Activated CD8-positive, alpha-beta T cell treated with anti-CD3 and anti-CD28 coated beads for 36 hours (primary cell): ENCODE results near the gene TLCD1. TPM values are rescaled to one million over a fixed set of nuclear protein-coding genes. Genes with fewer than 3 reads are reported as not detected.
A peak's percentile ranks its signal among the peaks of the same experiment; 100 is the strongest.

Experiments used
- ATAC-seq: fragments of 200-7000 bp; cut with Tn5 transposase; one replicate; pipeline ENCODE4 v1.10.0; 2021; ENCODE audit warnings: mild to moderate bottlenecking, moderate library complexity
- CTCF ChIA-PET: fragments of 350-600 bp; sonication (Branson Sonifier 250); formaldehyde crosslinking; loops from one replicate; lab custom pipeline; 2021; ENCODE audit warnings: antibody characterized with exemption; lab: Charles Lee
- POLR2A ChIA-PET: fragments of 350-600 bp; sonication (Branson Sonifier 250); formaldehyde crosslinking; loops from one replicate; lab custom pipeline; 2021; ENCODE audit warnings: antibody characterized with exemption; lab: Charles Lee
- DNase-seq: peaks from one replicate; pipeline ENCODE4 v3.0.0-alpha.2; 2020
- H3K27ac Mint-ChIP-seq: one replicate; pipeline ENCODE4 v1.8.0; 2021; ENCODE audit warnings: mild to moderate bottlenecking, mixed read lengths
- H3K27me3 Mint-ChIP-seq: one replicate; pipeline ENCODE4 v1.8.0; 2021; ENCODE audit warnings: mixed read lengths
- H3K36me3 Mint-ChIP-seq: one replicate; pipeline ENCODE4 v1.8.0; 2021; ENCODE audit warnings: low read depth, mixed read lengths
- H3K4me1 Mint-ChIP-seq: one replicate; pipeline ENCODE4 v1.8.0; 2021; ENCODE audit warnings: low read depth, mixed read lengths
- H3K4me3 Mint-ChIP-seq: one replicate; pipeline ENCODE4 v1.8.0; 2021; ENCODE audit warnings: mild to moderate bottlenecking, moderate library complexity, mixed read lengths
- H3K9me3 Mint-ChIP-seq: one replicate; pipeline ENCODE4 v1.8.0; 2021; ENCODE audit warnings: mixed read lengths
- intact Hi-C: fragments of 100-400 bp; cut with micrococcal nuclease; formaldehyde crosslinking; loops from one replicate; pipeline ENCODE4 v1.10.0; 2022
- total RNA-seq, 2 experiments: library from RNA; stranded (reverse); gene quantifications; one replicate each; pipeline ENCODE4 v1.2.3, GENCODE V29; 2021
- TF ChIP-seq, protein P1 (sequence below): fragments of 200-600 bp; IDR thresholded peaks from one replicate; pipeline ENCODE4 v1.8.0; 2022; ENCODE audit warnings: antibody characterized with exemption, mild to moderate bottlenecking

Gene TLCD1
- total RNA-seq, 2 experiments from 2014 or later, result 6.5 to 8.7 TPM

DNA sequence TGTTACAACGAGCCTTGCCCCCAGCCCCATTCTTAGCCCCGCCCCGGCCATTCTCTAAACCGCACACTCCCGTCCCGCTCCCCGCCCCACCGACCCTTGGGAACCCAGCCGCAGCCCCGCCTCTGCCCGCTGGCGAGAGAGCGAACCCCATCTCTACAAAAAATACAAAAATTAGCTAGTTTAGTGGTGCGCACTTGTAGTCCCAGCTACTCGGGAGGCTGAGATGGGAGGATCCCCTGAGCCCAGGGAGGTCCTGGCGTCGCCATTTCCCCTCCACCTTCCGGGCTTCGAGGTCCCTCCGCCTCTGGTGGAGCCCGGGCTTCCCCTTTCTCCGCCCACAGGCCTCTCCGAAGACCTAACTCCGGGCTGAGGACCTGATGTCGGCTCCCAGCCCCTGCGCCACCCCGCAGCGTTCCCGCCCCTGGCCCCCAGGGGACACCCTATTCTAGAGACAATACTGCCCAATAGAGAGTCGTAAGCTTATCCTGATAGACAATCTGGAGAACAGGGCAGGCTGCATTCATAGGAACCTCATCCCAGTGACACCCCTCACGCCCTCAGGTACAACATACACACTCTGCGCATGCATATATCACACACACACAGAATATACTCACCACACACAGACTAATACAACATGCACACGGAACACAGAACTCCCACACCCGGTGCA, 13.9 kb downstream of the TLCD1 start:
- TF ChIP-seq, protein P1, sequence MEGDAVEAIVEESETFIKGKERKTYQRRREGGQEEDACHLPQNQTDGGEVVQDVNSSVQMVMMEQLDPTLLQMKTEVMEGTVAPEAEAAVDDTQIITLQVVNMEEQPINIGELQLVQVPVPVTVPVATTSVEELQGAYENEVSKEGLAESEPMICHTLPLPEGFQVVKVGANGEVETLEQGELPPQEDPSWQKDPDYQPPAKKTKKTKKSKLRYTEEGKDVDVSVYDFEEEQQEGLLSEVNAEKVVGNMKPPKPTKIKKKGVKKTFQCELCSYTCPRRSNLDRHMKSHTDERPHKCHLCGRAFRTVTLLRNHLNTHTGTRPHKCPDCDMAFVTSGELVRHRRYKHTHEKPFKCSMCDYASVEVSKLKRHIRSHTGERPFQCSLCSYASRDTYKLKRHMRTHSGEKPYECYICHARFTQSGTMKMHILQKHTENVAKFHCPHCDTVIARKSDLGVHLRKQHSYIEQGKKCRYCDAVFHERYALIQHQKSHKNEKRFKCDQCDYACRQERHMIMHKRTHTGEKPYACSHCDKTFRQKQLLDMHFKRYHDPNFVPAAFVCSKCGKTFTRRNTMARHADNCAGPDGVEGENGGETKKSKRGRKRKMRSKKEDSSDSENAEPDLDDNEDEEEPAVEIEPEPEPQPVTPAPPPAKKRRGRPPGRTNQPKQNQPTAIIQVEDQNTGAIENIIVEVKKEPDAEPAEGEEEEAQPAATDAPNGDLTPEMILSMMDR, result no peak
- DNase-seq, result peak; percentile 86
- Mint-ChIP-seq H3K9me3 (no peaks in the 10 kb centered on the region), H3K4me3 (peak overlapping the region; percentile 89), H3K36me3 (peaks cover 7% of the 10 kb centered on the region), H3K27ac (peak overlapping the region; percentile 95), H3K4me1 (peaks cover 13% of the 10 kb centered on the region), H3K27me3 (peaks cover 9% of the 10 kb centered on the region)
- ChIA-PET CTCF (interaction anchor here (1.1 to 3.4 kb wide), 4 partner anchors 8 to 65 kb away, joined by 5 to 20 read pairs (median 10); partner anchors contain the start of genes NEK8, RPL23A and TLCD1), POLR2A (interaction anchor here (0.6 to 7.7 kb wide), 10 partner anchors 9 to 253 kb away, joined by 3 to 65 read pairs (median 5); partner anchors contain the start of genes BLTP2, NEK8, RPL23A and SDF2)
- intact Hi-C loops, result no loop called here
- ATAC-seq, result peak; percentile 55

DNA sequence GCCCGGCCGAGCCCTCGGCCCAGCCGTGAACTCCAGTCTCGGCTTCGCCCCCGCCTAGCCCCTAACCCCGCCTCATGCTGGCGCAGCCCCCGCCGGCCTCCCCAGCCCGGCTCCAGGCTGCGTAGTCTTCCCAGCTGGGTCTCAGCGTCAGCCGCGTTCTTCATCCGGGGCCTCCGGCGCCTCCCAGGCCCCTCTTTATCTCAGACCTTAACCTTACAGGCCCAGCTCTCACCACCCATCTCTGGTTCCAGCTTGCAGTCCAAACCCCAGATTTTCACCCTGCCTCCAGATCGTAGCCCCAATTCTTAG, 14.4 kb downstream of the TLCD1 start, which contains the start of gene PROCA1:
TSS of gene PROCA1 (minus strand) at position 166 of the 309 bp plus-strand sequence. CDS start 228 bp downstream, outside the sequence.
- H3K27ac Mint-ChIP-seq, result peak within 1 kb of the TSS; percentile 95
- H3K27me3 Mint-ChIP-seq, result peaks cover 9% of the 10 kb centered on the region
- H3K4me1 Mint-ChIP-seq, result peaks cover 13% of the 10 kb centered on the region
- H3K36me3 Mint-ChIP-seq, result peaks cover 7% of the 10 kb centered on the region
- peak within 1 kb of the TSS; percentile 89 for H3K4me3 Mint-ChIP-seq
- DNase-seq (peak; percentile 54), ATAC-seq (peak; percentile 37)
- no peaks in the 10 kb centered on the region for H3K9me3 Mint-ChIP-seq
- TF ChIP-seq, protein P1, result no peak
- CTCF ChIA-PET, result interaction anchor here (0.7 to 3.5 kb wide), 8 partner anchors 8 to 118 kb away, joined by 3 to 20 read pairs (median 6); partner anchors contain the start of genes BLTP2, NEK8, RPL23A and TLCD1
- POLR2A ChIA-PET, result interaction anchor here (0.6 to 7.7 kb wide), 12 partner anchors 9 to 254 kb away, joined by 3 to 65 read pairs (median 3); partner anchors contain the start of genes BLTP2, NEK8, RPL23A and SDF2
- intact Hi-C loops, result no loop called here

DNA sequence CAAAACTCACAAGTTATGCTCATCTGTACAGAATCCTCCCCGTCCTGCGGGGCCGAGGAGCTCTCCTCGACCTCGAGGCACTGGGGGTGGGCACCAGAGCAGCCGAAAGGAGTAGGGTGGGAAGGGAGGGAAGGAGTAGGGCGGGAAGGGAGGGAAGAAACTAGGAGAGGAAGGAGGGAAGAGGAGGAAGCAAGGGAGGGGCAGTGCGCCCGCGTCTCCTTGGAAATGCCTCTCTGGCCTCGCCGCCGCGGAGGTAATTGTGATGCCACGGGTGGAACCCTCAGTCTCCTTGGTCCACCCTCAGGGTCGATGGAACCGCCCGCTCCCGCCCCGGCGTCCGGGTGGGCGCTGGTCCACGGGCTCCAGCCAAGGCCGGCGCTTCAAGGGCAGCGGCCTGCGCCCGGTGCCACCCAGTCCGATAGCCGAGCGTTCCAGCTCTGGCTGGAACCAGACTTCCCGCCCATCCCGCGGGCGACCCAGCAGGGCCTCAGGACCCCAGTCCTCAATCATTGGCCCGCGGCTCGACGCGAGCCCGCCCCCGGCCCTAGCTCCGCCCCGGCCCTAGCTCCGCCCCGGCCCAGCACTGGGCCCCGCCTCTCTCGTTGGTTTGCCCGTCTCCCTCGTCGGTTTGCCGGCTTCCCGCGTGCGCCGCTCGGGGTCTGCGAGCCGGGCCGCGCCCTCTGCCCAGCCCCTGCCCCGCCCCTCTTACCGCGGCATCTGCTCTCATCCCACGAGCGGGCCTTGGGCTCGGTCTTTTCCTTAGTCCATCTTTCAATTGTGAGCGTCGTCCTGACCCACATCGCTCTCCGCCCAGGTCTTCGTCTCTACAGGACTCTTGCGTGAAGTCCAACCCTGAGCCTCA, 14.9 kb downstream of the TLCD1 start:
- POLR2A ChIA-PET, result interaction anchor here (0.6 to 7.7 kb wide), 18 partner anchors 9 to 770 kb away, joined by 3 to 65 read pairs (median 3); partner anchors contain the start of genes BLTP2, NEK8, RPL23A and SDF2
- Mint-ChIP-seq H3K27me3 (peaks cover 9% of the 10 kb centered on the region), H3K9me3 (no peaks in the 10 kb centered on the region), H3K27ac (peak overlapping the region; percentile 95), H3K4me1 (peaks cover 13% of the 10 kb centered on the region), H3K4me3 (peak overlapping the region; percentile 89), H3K36me3 (peaks cover 7% of the 10 kb centered on the region)
- intact Hi-C loops, result no loop called here
- ATAC-seq (peak; percentile 92), DNase-seq (peak; percentile 92)
- CTCF ChIA-PET, result interaction anchor here (0.7 to 3.5 kb wide), 10 partner anchors 9 to 168 kb away, joined by 3 to 20 read pairs (median 5); partner anchors contain the start of genes BLTP2, NEK8, RPL23A and TLCD1
- TF ChIP-seq, protein P1, result no peak

DNA sequence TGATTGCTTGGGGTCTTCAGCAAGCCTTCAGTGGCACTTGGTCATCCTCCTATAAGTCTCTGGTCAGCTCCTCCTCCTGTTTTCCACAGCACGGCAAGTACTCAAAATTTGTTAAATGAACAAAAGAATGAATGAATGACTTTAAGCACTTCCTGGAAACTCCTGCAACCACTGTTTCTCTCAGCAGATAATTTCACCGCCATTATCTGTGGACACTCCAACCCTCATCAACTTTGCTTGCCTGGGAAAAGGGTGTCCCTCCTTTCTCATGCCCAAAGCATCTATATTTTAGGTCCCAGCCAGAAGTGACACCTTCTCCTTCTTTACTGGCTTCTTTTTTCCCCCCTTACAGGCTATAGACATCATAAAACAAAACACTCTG, 18.7 kb downstream of the TLCD1 start:
- no peak overlapping the region for H3K27ac Mint-ChIP-seq
- DNase-seq (no peak), ATAC-seq (no peak)
- H3K36me3 Mint-ChIP-seq, result peaks cover 11% of the 10 kb centered on the region
- H3K27me3 Mint-ChIP-seq, result no peaks in the 10 kb centered on the region
- intact Hi-C loops, result no loop called here
- ChIA-PET POLR2A (interaction anchor here (0.8 to 1.7 kb wide), 5 partner anchors 10 to 544 kb away, joined by 3 to 8 read pairs (median 3); partner anchors contain the start of gene RPL23A), CTCF (interaction anchor here (0.7 to 1.3 kb wide), 2 partner anchors 19 to 32 kb away, joined by 3 read pairs; partner anchors contain the start of gene TLCD1)
- TF ChIP-seq, protein P1, result no peak
- H3K4me3 Mint-ChIP-seq, result no peak overlapping the region
- peaks cover 10% of the 10 kb centered on the region for H3K4me1 Mint-ChIP-seq
- no peaks in the 10 kb centered on the region for H3K9me3 Mint-ChIP-seq
